ENCODE results near the gene SOWAHA. TPM values are rescaled to one million over a fixed set of nuclear protein-coding genes. Genes with fewer than 3 reads are reported as not detected.

Gene SOWAHA
- total and polyA plus RNA-seq, 2 of the 8 experiments (the other 6 are each of a cell fraction or from before 2014, with no cell fraction given): 0.09 to 0.11 TPM

DNA sequence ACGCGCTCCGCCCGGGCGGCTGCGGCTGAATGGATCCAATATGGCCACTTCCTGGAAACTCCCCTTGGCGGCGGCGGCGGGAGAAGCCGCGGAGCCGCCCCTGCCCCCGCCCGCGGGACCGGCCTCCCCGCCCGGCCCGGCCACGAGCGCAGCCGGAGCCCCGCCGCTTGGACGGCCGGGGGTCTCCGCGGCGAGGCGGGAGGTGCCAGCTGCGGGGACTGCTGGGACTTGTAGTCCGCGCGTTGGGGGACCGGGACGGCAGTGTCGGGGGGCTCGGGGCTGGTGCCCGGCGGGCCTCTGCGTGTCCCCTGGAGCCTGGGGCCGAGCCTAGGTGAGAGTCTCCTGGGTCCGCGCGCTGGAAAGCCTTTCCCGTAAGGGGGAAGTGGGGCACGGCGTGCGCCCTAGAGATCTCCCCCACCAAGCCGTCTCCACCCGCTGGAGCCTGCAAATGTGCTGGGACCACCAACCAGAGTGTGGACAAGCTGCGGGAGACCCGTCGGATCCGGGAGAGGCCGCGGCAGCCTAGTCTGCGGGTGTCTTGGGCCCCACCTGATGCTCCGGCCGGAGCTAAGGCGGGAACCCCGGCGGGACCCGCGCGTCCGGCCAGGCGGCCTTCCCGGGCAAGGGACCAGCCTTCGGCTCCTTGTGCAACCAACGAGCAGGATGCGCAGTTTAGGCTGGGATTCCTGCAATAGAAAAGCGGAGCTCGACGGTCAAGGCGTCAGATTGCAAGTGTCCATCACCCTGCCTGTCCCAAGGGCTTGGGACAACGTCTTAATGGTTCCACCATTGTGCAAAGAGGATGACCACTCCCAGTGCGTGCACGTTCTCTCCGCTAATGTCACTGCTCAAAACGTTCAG, 35.7 kb upstream of the SOWAHA start, which contains the start of gene SEPTIN8 (continued):
- no peak for TF ChIP-seq ZNF274 (IDR thresholded peaks at IDR 0.05; ENCODE audit: borderline replicate concordance, extremely low read depth, low read length)
